Spleen (tissue), 11 donors: Measurements from ENCODE around the gene TNFRSF25. TPM values are rescaled to one million over a fixed set of nuclear protein-coding genes. Genes with fewer than 3 reads are reported as not detected.

Source experiments
- DNase-seq: peaks from one replicate; pipeline ENCODE4 v3.0.0-alpha.2; 2020
- H3K27ac ChIP-seq, 8 donors: fragments of 200-600 bp; sonication (generic) in 7 of 8; 1 replicate in 4 of 8; 2 replicates in 4 of 8; pipeline versions ENCODE4 v1.5.0 to v1.8.0; 2016 to 2021; ENCODE audit warnings: inconsistent platforms in 4 of 8, mild to moderate bottlenecking in 4 of 8, moderate library complexity in 1 of 8
- H3K27me3 ChIP-seq, 7 donors: fragments of 200-600 bp; sonication (generic) in 6 of 7; replicated peaks in 1 of 7; 1 replicate in 4 of 7; 2 replicates in 3 of 7; pipeline versions ENCODE4 v1.5.0 to v1.8.0; 2016 to 2021; ENCODE audit warnings: inconsistent platforms in 3 of 7, mild to moderate bottlenecking in 1 of 7
- H3K36me3 ChIP-seq, 6 donors: fragments of 200-600 bp; sonication (generic) in 5 of 6; 1 replicate in 4 of 6; 2 replicates in 2 of 6; pipeline versions ENCODE4 v1.5.0 to v1.8.0; 2016 to 2021; ENCODE audit warnings: inconsistent platforms in 2 of 6
- H3K4me1 ChIP-seq, 6 donors: fragments of 200-600 bp; sonication (generic) in 5 of 6; 1 replicate in 3 of 6; 2 replicates in 3 of 6; pipeline versions ENCODE4 v1.5.0 to v1.8.0; 2016 to 2021; ENCODE audit warnings: inconsistent platforms in 3 of 6
- H3K4me3 ChIP-seq, 8 donors: fragments of 200-600 bp; sonication (generic) in 7 of 8; 1 replicate in 4 of 8; 2 replicates in 4 of 8; pipeline versions ENCODE4 v1.5.0 to v1.8.0; 2016 to 2021; ENCODE audit warnings: inconsistent platforms in 4 of 8, mild to moderate bottlenecking in 4 of 8, moderate library complexity in 2 of 8
- H3K9me3 ChIP-seq, 8 donors: fragments of 200-600 bp; sonication (generic) in 7 of 8; 1 replicate in 4 of 8; 2 replicates in 4 of 8; pipeline versions ENCODE4 v1.5.0 to v1.8.0; 2016 to 2021; ENCODE audit warnings: inconsistent platforms in 4 of 8
- CTCF ChIP-seq, 11 experiments: fragments of 200-600 bp in 7 of 11; fragments of 450-650 bp in 4 of 11; sonication (generic) in 4 of 11; IDR thresholded peaks in 8 of 11; conservative IDR thresholded peaks in 3 of 11; 1 replicate in 7 of 11; 2 replicates in 4 of 11; pipeline versions ENCODE4 v1.4.0 to v1.8.0; 2016 to 2021; ENCODE audit warnings: antibody characterized with exemption in 11 of 11, inconsistent platforms in 4 of 11, mild to moderate bottlenecking in 1 of 11
- POLR2A ChIP-seq, 3 donors: fragments of 450-650 bp; IDR thresholded peaks; one replicate each; pipeline ENCODE4 v1.5.1; 2017; ENCODE audit warnings: antibody characterized with exemption in 3 of 3, mild to moderate bottlenecking in 1 of 3
- POLR2AphosphoS5 ChIP-seq, 3 donors: sonication (generic); formaldehyde crosslinking; IDR thresholded peaks; one replicate each; pipeline ENCODE4 v1.5.1; 2017; ENCODE audit warnings: antibody characterized with exemption in 3 of 3
- WGBS, 5 donors: extraction: QIAGEN DNeasy Blood & Tissue Kit in 3 of 5; methylation state at CpG; one replicate each; pipeline versions ENCODE4 v1.1.5 to v1.1.7; 2013 to 2018; 5-methylcytosine and 5-hydroxymethylcytosine counted together
- intact Hi-C: fragments of 100-400 bp; cut with DNase I; formaldehyde crosslinking; loops from one replicate; pipeline ENCODE4 v1.15.0; 2023; ENCODE audit warnings: low total_unique reads
- polyA plus RNA-seq, 3 donors: library from polyadenylated mRNA; stranded (reverse); fragments of 200-250 nt; gene quantifications; one replicate each; pipeline ENCODE4 v1.2.1, GENCODE V29; 2013
- total RNA-seq, 7 donors: library from RNA; depleted of rRNA in 3 of 7; stranded (reverse); fragments of >200 nt in 3 of 7; fragmentation: NEBNext Ultra II Directional in 4 of 7; extraction: Animal tissue kit (Norgen Biotek cat#: 25700) in 4 of 7; gene quantifications; one replicate each; pipeline versions ENCODE4 v1.1.0 to v1.2.1, GENCODE V29; 2016 to 2021
- donor health status: healthy with polysubstance abuse.
- donor health status: DM: no; HTN: no; CAD: no; lungs with moderate emphysema.
- donor health status: DM: no; HTN: no; CAD: no.
- donor health status: Bipolar disorder and iron deficiency.
- donor health status: healthy.
- donor health status: DM: no; HTN: no; CAD: no.
- donor health status: DM: yes; HTN: yes; CAD: no.

Gene TNFRSF25
- total and polyA plus RNA-seq, 10 donors = 30.9 to 147 (median 66.8) TPM

DNA sequence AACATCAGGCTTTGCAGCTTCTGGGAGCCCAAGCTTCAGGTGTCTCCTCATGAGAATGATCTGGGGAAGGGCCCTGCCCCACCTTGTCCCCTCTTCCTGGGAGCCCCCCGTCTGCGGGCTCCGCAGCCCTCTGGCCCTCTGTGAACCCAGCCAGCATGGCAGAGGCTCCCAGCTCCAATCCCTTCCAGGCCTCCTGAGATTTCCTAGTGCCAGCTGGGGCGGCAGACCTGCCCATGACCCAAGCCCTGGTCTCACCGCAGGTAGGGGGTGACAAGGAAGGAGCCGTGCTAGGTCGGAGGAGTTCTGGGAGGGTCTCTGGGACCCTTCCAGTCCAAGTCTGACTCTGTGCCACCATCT lies 17.8 kb upstream of the TNFRSF25 start:
- Histone ChIP-seq H3K27me3 (peaks cover 0 to 37% (median 19%) of the 10 kb centered on the region in 7 donors), H3K4me3 (peak overlapping the region in 1 of 8 donors; percentile 68), H3K9me3 (no peaks in the 10 kb centered on the region), H3K36me3 (no peaks in the 10 kb centered on the region), H3K27ac (peak overlapping the region in 1 of 8 donors; percentile 76), H3K4me1 (peaks cover 0 to 54% (median 31%) of the 10 kb centered on the region in 6 donors)
- TF ChIP-seq POLR2A (IDR thresholded peaks at IDR 0.05) (no peak), CTCF (IDR thresholded peaks at IDR 0.05 in 8 of 11, conservative IDR thresholded peaks at IDR 0.05 in 3 of 11) (no peak), POLR2AphosphoS5 (IDR thresholded peaks at IDR 0.05) (no peak)
- intact Hi-C loops = no loop called here
- 80 to 94% (median 92%) methylated on average over 5 to 7 of the region's 7 CpGs for WGBS, 5 donors
- no peak for DNase-seq

DNA sequence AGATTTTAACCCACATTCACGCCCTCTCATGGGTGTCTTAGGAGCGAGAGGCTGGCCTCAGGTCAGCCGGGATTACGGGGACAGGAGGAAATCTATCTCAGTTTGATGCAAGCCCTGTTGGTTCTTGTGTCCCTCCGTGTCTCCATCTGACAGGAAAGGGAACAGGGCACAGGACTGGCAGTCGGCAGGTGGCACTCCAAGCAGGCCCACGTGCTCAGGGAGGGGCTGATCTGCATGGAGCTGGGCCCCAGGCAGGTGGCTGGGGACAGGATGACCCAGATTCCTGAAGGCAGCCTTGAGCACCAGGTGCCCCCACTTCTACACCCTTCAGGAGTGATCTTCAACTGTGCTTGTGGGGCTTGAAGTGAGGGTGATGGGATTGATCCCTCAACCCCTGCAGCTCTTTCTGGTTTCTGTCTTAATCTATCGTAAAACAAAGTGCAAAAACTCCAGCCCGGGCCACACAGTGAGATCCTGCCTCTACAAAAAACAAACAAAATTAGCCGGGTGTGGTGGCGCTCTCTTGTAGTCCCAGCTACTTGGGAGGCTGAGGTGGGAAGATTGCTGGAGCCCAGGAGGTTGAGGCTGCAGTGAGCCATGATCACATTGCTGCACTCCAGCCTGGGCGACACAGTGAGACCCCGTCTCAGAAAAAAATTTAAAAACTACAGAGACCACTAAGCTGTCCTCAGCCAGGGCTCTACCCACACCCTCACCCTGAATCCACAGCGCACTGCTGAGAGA lies 17.2 kb upstream of the TNFRSF25 start:
- DNase-seq = no peak
- WGBS, 5 donors = 77 to 83% (median 80%) methylated on average over 9 to 14 of the region's 14 CpGs
- Histone ChIP-seq H3K27ac (no peak overlapping the region), H3K27me3 (peaks cover 0 to 37% (median 19%) of the 10 kb centered on the region in 7 donors), H3K4me1 (peaks cover 0 to 49% (median 28%) of the 10 kb centered on the region in 6 donors), H3K9me3 (no peaks in the 10 kb centered on the region), H3K4me3 (no peak overlapping the region), H3K36me3 (no peaks in the 10 kb centered on the region)
- TF ChIP-seq CTCF (IDR thresholded peaks at IDR 0.05 in 8 of 11, conservative IDR thresholded peaks at IDR 0.05 in 3 of 11) (no peak), POLR2A (IDR thresholded peaks at IDR 0.05) (no peak), POLR2AphosphoS5 (IDR thresholded peaks at IDR 0.05) (no peak)
- intact Hi-C loops = no loop called here

DNA sequence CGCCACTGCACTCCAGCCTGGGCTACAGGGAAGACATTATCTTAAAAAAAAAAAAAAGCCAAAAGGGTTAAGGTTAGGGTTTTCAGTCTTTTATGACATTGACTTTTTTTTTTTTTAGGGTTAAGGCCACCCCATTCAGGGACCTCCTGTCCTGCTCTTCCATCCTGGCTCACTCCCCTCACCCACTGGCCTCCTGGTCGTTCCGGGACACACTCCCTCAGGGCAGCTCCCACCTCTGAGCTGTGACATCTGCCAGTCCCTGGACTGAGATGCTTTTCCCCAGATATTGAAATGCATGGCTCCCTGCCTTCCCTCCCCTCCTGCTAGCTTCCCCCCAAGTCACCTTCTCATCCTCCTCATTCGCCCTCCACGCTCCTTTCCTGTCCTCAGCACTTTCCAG lies 15.8 kb upstream of the TNFRSF25 start:
- H3K36me3 ChIP-seq = peaks cover 0 to 8% (median 2%) of the 10 kb centered on the region in 6 donors
- intact Hi-C loops = no loop called here
- 83 to 91% (median 85%) methylated on average over 5 of the region's 5 CpGs for WGBS, 5 donors
- peaks cover 0 to 35% (median 22%) of the 10 kb centered on the region in 6 donors for H3K4me1 ChIP-seq
- peaks cover 0 to 34% (median 19%) of the 10 kb centered on the region in 7 donors for H3K27me3 ChIP-seq
- no peaks in the 10 kb centered on the region for H3K9me3 ChIP-seq
- no peak overlapping the region for H3K27ac ChIP-seq
- no peak for TF ChIP-seq POLR2AphosphoS5 (IDR thresholded peaks at IDR 0.05)
- no peak for TF ChIP-seq CTCF (IDR thresholded peaks at IDR 0.05 in 8 of 11, conservative IDR thresholded peaks at IDR 0.05 in 3 of 11)
- TF ChIP-seq POLR2A (IDR thresholded peaks at IDR 0.05) = no peak
- DNase-seq = no peak
- H3K4me3 ChIP-seq = no peak overlapping the region

- no peak overlapping the region for H3K27ac ChIP-seq
- WGBS, 5 donors = 86 to 89% (median 88%) methylated on average over 24 of the region's 24 CpGs
- intact Hi-C loops = no loop called here
- no peaks in the 10 kb centered on the region for H3K27me3 ChIP-seq
- H3K4me1 ChIP-seq = peaks cover 0 to 9% (median 6%) of the 10 kb centered on the region in 6 donors
- TF ChIP-seq POLR2A (IDR thresholded peaks at IDR 0.05) = no peak
- TF ChIP-seq CTCF (IDR thresholded peaks at IDR 0.05 in 8 of 11, conservative IDR thresholded peaks at IDR 0.05 in 3 of 11) = no peak
- TF ChIP-seq POLR2AphosphoS5 (IDR thresholded peaks at IDR 0.05) = no peak
- H3K9me3 ChIP-seq = no peaks in the 10 kb centered on the region
- no peak overlapping the region for H3K4me3 ChIP-seq
- DNase-seq = no peak
- H3K36me3 ChIP-seq = peaks cover 0 to 54% (median 9%) of the 10 kb centered on the region in 6 donors
Measured at GRCh38 chr1:6477039-6477820, 11.3 kb upstream of the TNFRSF25 start.
